Stimulated activated naive B cell treated with anti-CD40 and anti-IgM and Interleukin-4, amounts not matched to agents 10 μg/mL and 1 μg/mL and 100 μg/mL, for 72 hours (primary cell): Measurements from ENCODE around the gene SPATC1L.
"Not testable (repeated sequence)": the region's sequence is repeated elsewhere in the genome, so short reads cannot be mapped to it uniquely, and the experiment has no call there.

Source experiments
- ATAC-seq, 2 donors: fragments of 150-1000 bp; cut with Tn5 transposase; replicated peaks; 2 replicates each; pipeline ENCODE4 v1.10.0; 2021; ENCODE audit warnings: moderate library complexity in 1 of 2
- DNase-seq: peaks from one replicate; pipeline ENCODE4 v3.0.0; 2021
- H3K27ac Mint-ChIP-seq: one replicate; pipeline ENCODE4 v1.8.0; 2022; ENCODE audit warnings: mild to moderate bottlenecking, mixed read lengths
- H3K27me3 Mint-ChIP-seq, 2 donors: one replicate each; pipeline ENCODE4 v1.8.0; 2022; ENCODE audit warnings: mixed read lengths in 2 of 2
- H3K36me3 Mint-ChIP-seq, 2 donors: one replicate each; pipeline ENCODE4 v1.8.0; 2022; ENCODE audit warnings: mixed read lengths in 2 of 2, mild to moderate bottlenecking in 1 of 2
- H3K4me1 Mint-ChIP-seq, 2 donors: one replicate each; pipeline ENCODE4 v1.8.0; 2022; ENCODE audit warnings: mixed read lengths in 2 of 2, mild to moderate bottlenecking in 1 of 2
- H3K4me3 Mint-ChIP-seq, 2 donors: one replicate each; pipeline ENCODE4 v1.8.0; 2022; ENCODE audit warnings: mild to moderate bottlenecking in 2 of 2, mixed read lengths in 2 of 2, moderate library complexity in 1 of 2
- H3K9me3 Mint-ChIP-seq, 2 donors: one replicate each; pipeline ENCODE4 v1.8.0; 2022; ENCODE audit warnings: mixed read lengths in 2 of 2, mild to moderate bottlenecking in 1 of 2

SPATC1L gene

DNA sequence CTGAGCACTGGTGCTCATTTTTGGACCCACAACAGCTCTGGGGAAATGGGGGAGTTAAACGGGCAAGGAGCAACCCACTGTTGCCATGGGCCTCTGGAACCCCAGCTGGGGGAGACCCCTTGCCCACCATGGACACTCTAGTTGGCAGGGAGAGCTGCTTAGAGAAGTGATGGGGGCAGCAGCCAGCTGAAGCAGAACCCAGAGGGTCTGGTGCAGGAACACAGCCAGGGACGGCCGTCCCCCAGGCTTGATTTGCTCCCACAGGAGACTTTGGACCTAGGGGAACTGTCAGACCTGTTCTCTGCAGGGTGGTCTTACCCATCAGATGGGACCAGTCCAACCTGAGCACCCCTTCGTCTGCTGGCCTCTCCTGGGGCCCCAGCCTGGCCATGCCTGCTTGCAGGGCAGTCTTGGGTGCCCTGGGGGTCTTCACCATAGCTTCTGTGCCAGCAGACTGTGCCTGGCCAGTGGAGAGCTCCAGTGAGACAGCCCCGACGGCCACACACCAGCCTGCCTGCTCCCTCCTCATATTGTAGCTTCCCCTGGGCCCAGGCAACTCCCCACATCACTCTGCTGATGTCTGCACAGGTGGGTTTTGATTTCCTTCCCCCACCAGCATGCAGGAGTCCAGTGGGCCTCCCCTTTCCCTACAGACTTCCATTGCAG lies 11.3 kb downstream of the SPATC1L start:
- H3K36me3 Mint-ChIP-seq, result peaks cover 9 to 32% of the 10 kb centered on the region in 2 donors
- peaks cover 28 to 33% of the 10 kb centered on the region in 2 donors for H3K9me3 Mint-ChIP-seq
- no peak overlapping the region for H3K27ac Mint-ChIP-seq
- H3K4me3 Mint-ChIP-seq, result no peak overlapping the region
- ATAC-seq (no peak), DNase-seq (no peak)
- peaks cover 4 to 8% of the 10 kb centered on the region in 2 donors for H3K4me1 Mint-ChIP-seq
- H3K27me3 Mint-ChIP-seq, result peaks cover 4 to 6% of the 10 kb centered on the region in 2 donors

GRCh38 chr21:46171996-46172862 lies 12.0 kb downstream of the SPATC1L start:
- H3K27ac Mint-ChIP-seq, result peak overlapping the region; percentile 31
- no peak overlapping the region for H3K4me3 Mint-ChIP-seq
- DNase-seq (no peak), ATAC-seq (peak in 1 of 2 donors; percentile 46)
- H3K36me3 Mint-ChIP-seq, result peaks cover 6 to 29% of the 10 kb centered on the region in 2 donors
- peaks cover 4 to 6% of the 10 kb centered on the region in 2 donors for H3K27me3 Mint-ChIP-seq
- H3K9me3 Mint-ChIP-seq, result peaks cover 26 to 33% of the 10 kb centered on the region in 2 donors
- H3K4me1 Mint-ChIP-seq, result peaks cover 4 to 8% of the 10 kb centered on the region in 2 donors

- Mint-ChIP-seq H3K4me3 (no peak overlapping the region), H3K9me3 (peaks cover 21 to 28% of the 10 kb centered on the region in 2 donors), H3K4me1 (peaks cover 4 to 8% of the 10 kb centered on the region in 2 donors), H3K27me3 (peaks cover 4 to 6% of the 10 kb centered on the region in 2 donors), H3K36me3 (peaks cover 6 to 29% of the 10 kb centered on the region in 2 donors), H3K27ac (no peak overlapping the region)
- DNase-seq, result no peak
- ATAC-seq, result no peak
These were observed 12.7 kb downstream of the SPATC1L start for GRCh38 chr21:46171585-46171984.

DNA sequence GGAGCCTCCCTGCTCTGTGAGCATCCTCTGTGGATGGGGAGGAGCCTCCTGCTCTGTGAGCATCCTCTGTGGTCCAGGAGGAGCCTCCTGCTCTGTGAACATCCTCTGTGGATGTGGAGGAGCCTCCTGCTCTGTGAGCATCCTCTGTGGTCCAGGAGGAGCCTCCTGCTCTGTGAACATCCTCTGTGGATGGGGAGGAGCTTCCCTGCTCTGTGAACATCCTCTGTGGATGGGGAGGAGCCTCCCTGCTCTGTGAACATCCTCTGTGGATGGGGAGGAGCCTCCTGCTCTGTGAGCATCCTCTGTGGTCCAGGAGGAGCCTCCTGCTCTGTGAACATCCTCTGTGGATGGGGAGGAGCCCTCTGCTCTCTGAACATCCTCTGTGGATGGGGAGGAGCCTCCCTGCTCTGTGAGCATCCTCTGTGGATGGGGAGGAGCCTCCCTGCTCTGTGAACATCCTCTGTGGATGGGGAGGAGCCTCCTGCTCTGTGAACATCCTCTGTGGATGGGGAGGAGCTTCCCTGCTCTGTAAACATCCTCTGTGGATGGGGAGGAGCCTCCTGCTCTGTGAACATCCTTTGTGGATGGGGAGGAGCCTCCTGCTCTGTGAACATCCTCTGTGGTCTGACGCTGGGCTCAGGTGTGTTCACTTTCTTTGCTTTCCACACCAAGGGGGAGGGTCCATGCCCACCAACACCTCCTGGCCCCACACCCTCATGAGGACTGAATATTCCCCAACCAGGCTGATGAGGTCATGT lies 13.6 kb downstream of the SPATC1L start:
- DNase-seq, result not testable (repeated sequence)

GRCh38 chr21:46168659-46169386 lies 15.4 kb downstream of the SPATC1L start:
- ATAC-seq, result no peak
- H3K27ac Mint-ChIP-seq, result no peak overlapping the region

More for the DNA sequence above, 13.6 kb downstream of the SPATC1L start:
- not testable (repeated sequence) for H3K27me3 Mint-ChIP-seq, H3K4me3 Mint-ChIP-seq, H3K27ac Mint-ChIP-seq, ATAC-seq, H3K4me1 Mint-ChIP-seq
- H3K36me3 Mint-ChIP-seq, result peaks cover 11 to 25% of the 10 kb centered on the region in 2 donors
- H3K9me3 Mint-ChIP-seq, result peaks cover 16 to 20% of the 10 kb centered on the region in 2 donors

DNA sequence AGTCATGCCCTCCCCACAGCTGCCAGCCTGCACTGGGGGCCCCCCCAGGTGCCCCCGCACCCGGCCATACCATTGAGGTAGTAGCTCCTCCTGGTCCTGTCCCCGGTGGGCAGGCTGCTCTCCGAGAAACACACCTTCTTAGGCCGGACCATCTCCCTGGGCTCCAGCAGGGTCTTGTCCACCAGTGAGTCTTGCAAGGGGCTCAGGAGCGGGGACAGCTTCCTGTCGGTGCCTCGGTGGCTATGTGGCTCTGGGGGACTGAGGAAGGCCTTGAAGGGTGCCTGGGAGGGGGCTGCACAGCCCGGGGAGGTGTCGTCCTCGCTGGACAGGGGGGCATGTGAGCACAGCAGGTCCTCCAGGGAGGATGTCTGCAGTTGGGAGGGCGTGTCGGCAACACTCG lies 16.0 kb downstream of the SPATC1L start:
- H3K4me1 Mint-ChIP-seq, result peaks cover 4 to 8% of the 10 kb centered on the region in 2 donors
- H3K4me3 Mint-ChIP-seq, result no peak overlapping the region
- H3K27me3 Mint-ChIP-seq, result peaks cover under 1 to 10% of the 10 kb centered on the region in 2 donors
- DNase-seq, result no peak
- peaks cover under 1 to 1% of the 10 kb centered on the region in 2 donors for H3K9me3 Mint-ChIP-seq
- no peak overlapping the region for H3K27ac Mint-ChIP-seq
- H3K36me3 Mint-ChIP-seq, result peaks cover 6 to 10% of the 10 kb centered on the region in 2 donors
- ATAC-seq, result no peak

More at GRCh38 chr21:46168659-46169386, 15.4 kb downstream of the SPATC1L start:
- Mint-ChIP-seq H3K4me3 (no peak overlapping the region), H3K27me3 (peaks cover 4 to 6% of the 10 kb centered on the region in 2 donors), H3K9me3 (peaks cover 6% of the 10 kb centered on the region in 2 donors), H3K4me1 (peaks cover 4 to 8% of the 10 kb centered on the region in 2 donors), H3K36me3 (peaks cover 5 to 12% of the 10 kb centered on the region in 2 donors)
- no peak for DNase-seq

- Mint-ChIP-seq H3K27me3 (peaks cover 0 to 10% of the 10 kb centered on the region in 2 donors), H3K27ac (no peak overlapping the region), H3K4me1 (no peaks in the 10 kb centered on the region), H3K4me3 (no peak overlapping the region), H3K36me3 (peaks cover 8 to 11% of the 10 kb centered on the region in 2 donors), H3K9me3 (no peaks in the 10 kb centered on the region)
- DNase-seq (no peak), ATAC-seq (no peak)
These were observed 19.2 kb downstream of the SPATC1L start for GRCh38 chr21:46165098-46165497.

GRCh38 chr21:46163380-46163779 lies 20.9 kb downstream of the SPATC1L start:
- Mint-ChIP-seq H3K4me1 (no peaks in the 10 kb centered on the region), H3K4me3 (no peak overlapping the region), H3K27me3 (peaks cover 0 to 10% of the 10 kb centered on the region in 2 donors), H3K9me3 (no peaks in the 10 kb centered on the region), H3K36me3 (peaks cover 8 to 11% of the 10 kb centered on the region in 2 donors), H3K27ac (no peak overlapping the region)
- DNase-seq (no peak), ATAC-seq (no peak)

DNA sequence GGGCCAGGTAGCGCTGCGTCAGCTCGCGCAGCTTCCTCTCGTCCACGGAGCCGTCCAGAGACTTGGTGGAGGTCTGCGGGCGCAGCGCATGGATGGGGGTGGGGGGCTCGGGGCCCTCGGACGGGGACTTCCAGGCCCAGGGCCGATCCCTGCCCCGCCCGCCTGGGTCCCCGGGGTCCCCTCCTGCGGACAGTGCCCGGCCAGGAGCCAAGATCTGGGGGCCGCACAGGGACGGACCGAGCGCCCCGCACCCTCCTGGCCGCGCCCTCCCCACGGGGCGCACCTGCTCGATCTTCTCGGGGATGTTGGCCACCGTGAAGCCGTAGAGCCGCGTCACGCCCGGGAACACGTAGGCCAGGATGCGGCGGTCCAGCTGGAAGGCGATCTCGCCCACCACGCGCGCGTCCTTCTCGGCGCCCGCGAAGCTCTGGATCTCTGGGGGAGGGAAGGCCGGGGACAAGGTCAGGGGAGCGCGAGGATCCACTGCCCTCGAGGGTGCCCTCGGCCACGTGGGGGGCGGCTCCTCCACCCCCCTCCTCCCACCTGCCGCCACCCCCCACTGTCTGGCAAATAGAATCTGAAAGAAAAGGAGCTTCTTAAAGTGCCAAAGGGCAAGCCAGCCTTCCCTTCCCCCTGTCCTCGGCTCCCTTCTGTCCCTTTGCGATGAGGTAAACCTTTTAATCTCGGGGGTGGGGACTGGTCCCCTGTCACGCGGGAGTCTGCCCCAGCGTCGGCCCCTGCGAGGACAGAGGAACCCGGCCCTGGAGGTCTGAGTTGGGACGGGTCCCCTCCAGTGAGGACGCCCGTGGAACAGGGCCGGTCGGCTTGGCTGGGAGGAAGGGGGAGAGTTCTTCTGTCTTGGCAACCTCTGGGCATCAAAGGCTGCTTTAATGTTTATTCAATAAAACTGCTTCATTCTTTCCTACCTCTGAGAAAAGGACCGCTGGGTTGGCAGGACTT lies 22.3 kb downstream of the SPATC1L start:
- Mint-ChIP-seq H3K4me3 (no peak overlapping the region), H3K36me3 (peaks cover 11 to 13% of the 10 kb centered on the region in 2 donors), H3K9me3 (no peaks in the 10 kb centered on the region), H3K27ac (peak overlapping the region; percentile 72), H3K27me3 (peaks cover 0 to 10% of the 10 kb centered on the region in 2 donors), H3K4me1 (no peaks in the 10 kb centered on the region)
- no peak for DNase-seq
- no peak for ATAC-seq

DNA sequence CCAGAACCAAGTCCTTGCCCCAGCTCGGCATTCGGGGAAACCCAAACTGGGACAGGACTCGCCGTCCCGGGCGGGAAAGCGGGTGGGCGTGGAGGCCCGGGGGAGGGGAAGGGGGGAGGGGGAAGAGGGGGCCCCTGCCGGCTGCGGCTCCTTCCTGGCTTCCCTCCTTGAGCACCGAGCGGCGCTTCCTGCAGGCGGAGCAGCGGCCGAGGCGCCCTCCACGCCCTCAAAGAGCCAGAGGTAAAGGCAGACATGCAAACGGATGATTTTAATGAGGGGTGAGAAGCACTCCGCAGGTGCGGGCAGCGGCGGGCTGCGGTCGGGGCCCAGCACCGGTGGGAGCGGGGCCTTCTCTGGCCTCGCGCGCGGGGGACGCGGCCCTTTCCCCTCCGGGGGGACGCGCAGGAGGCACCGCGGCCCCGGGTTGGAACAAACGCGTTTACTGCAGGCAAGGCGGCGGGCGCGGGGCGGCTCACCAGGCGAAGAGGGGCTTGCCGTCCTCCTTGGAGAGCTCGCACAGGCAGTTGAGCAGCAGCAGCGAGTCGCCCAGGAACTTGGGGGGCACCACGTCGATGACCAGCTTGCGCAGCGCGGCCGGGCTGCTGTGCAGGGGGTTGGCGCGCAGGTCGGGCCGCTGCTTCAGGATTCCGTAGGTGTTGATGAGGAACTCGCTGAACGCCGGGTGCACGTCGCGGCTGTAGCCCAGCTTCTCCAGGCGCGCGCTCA lies 23.2 kb downstream of the SPATC1L start:
- H3K4me1 Mint-ChIP-seq, result no peaks in the 10 kb centered on the region
- DNase-seq (no peak), ATAC-seq (no peak)
- no peak overlapping the region for H3K4me3 Mint-ChIP-seq
- peaks cover 11% of the 10 kb centered on the region in 2 donors for H3K36me3 Mint-ChIP-seq
- H3K9me3 Mint-ChIP-seq, result no peaks in the 10 kb centered on the region
- H3K27me3 Mint-ChIP-seq, result peaks cover 0 to 10% of the 10 kb centered on the region in 2 donors
- peak overlapping the region; percentile 37 for H3K27ac Mint-ChIP-seq

- DNase-seq (no peak), ATAC-seq (peak in 1 of 2 donors; percentile 4)
- Mint-ChIP-seq H3K27ac (no peak overlapping the region), H3K9me3 (no peaks in the 10 kb centered on the region), H3K27me3 (peaks cover 0 to 10% of the 10 kb centered on the region in 2 donors), H3K4me3 (no peak overlapping the region), H3K4me1 (no peaks in the 10 kb centered on the region), H3K36me3 (peaks cover 8 to 11% of the 10 kb centered on the region in 2 donors)
These were observed 23.7 kb downstream of the SPATC1L start for GRCh38 chr21:46160657-46160906.

DNA sequence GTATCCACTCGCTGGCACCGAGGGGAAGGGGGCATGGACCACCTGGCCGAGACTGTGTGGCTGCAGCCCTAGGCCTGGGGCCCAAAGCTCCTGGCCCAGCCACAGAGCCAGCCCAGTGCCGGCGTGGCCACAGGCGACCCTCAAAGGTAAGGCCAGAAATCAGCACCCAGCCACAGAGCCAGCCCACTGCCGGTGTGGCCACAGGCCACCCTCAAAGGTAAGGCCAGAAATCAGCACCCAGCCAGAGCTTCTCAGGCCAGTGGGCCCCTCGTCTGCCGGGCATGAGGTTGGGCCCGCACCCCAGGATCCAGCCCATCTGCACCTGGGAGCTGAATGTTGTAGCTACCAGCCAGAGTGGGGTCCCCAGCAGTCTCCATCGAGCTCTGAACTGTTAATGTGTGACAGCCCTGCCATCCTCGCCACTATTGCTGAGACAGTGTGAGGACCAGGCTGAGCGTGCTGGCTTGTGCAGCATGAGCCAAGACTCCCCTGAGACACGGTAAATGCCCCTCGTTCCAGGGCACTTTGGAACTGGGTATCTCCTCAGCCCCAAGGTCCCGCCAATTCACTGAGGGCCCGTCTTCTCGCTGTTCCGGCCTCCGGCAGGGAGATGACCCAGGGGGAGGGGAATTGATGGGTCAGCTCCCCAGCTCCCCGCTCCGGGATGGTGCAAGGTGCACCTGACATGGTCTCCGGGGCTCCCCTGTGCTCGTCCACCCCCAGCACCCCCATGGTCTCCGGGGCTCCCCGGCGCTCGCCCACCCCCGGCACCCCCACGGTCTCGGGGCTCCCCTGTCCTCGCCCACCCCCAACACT lies 24.2 kb downstream of the SPATC1L start:
- H3K27me3 Mint-ChIP-seq, result peaks cover 0 to 10% of the 10 kb centered on the region in 2 donors
- H3K9me3 Mint-ChIP-seq, result no peaks in the 10 kb centered on the region
- DNase-seq (no peak), ATAC-seq (peak in 1 of 2 donors; percentile 29)
- peaks cover 8 to 11% of the 10 kb centered on the region in 2 donors for H3K36me3 Mint-ChIP-seq
- peak overlapping the region; percentile 62 for H3K27ac Mint-ChIP-seq
- H3K4me1 Mint-ChIP-seq, result no peaks in the 10 kb centered on the region
- no peak overlapping the region for H3K4me3 Mint-ChIP-seq
